ENCODE results near the gene CKS2.

The CKS2 gene

DNA sequence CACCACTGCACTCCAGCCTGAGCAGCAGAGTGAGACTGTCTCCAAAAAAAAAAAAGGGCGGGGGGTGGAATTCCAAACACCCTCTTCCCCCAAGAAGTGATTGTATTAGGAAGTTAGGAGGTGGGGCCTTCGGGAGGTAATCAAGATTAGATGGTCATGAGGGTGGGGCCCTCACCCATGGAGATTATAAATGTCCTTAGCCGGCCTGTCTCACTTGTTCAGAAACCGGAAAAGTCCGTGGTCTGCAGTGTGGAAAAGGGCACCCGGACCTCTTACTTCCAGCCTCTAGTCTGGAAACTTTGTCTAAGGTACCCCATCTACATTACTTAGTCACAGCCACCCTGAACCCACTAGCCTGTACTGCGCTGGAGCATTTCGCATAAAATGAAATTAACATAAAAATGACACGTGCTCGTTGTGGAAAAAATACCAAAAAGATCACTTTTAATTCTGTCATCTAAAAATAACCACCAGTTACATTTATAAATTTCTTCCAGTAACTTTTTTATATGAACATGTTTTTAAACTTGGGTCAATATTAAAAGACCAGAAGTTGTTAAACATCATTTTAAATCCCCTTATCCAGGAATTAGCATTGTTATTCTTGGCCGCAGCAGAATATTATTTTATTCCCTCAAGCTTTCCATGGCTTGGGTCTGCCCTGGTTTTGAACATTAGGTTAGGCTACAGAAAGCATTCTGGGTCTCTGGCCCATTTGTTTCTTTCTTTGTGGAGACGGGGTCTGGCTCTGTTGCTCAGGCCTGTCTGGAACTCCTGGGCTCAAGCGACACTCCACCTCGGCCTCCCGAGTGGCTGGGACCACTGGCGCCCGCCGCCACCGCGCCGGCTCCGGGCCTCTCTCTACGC is 1.2 kb upstream of the CKS2 start:
- ChIA-PET CTCF (interaction anchor here (0.8 to 0.9 kb wide), 2 partner anchors 8 to 9 kb away, joined by 3 read pairs; partner anchors contain the start of gene SECISBP2), POLR2A (no interaction called here)
- no peak for DNase-seq (ENCODE audit: low read depth, low spot score)

GRCh38 chr9:89311346-89312221 is 589 bp downstream of the CKS2 start:
- ChIA-PET POLR2A (interaction anchor here (1.4 kb wide), 1 partner anchor 157 kb away, joined by 4 read pairs; no protein-coding TSS in a partner anchor), CTCF (interaction anchor here (2.7 kb wide), 1 partner anchor 237 kb away, joined by 6 read pairs; no protein-coding TSS in a partner anchor)
- TF ChIP-seq, protein P1, sequence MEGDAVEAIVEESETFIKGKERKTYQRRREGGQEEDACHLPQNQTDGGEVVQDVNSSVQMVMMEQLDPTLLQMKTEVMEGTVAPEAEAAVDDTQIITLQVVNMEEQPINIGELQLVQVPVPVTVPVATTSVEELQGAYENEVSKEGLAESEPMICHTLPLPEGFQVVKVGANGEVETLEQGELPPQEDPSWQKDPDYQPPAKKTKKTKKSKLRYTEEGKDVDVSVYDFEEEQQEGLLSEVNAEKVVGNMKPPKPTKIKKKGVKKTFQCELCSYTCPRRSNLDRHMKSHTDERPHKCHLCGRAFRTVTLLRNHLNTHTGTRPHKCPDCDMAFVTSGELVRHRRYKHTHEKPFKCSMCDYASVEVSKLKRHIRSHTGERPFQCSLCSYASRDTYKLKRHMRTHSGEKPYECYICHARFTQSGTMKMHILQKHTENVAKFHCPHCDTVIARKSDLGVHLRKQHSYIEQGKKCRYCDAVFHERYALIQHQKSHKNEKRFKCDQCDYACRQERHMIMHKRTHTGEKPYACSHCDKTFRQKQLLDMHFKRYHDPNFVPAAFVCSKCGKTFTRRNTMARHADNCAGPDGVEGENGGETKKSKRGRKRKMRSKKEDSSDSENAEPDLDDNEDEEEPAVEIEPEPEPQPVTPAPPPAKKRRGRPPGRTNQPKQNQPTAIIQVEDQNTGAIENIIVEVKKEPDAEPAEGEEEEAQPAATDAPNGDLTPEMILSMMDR (IDR thresholded peaks at IDR 0.05; ENCODE audit: insufficient read depth, low read length, missing control alignments) = no peak
- H3K4me3 ChIP-seq (ENCODE audit: low read depth, low read length) = peak overlapping the region; percentile 72
- DNase-seq (ENCODE audit: low read depth, low spot score) = no peak

More for the DNA sequence above, 1.2 kb upstream of the CKS2 start:
- H3K4me3 ChIP-seq (ENCODE audit: low read depth, low read length) = peak overlapping the region; percentile 76
- TF ChIP-seq, protein P1 (IDR thresholded peaks at IDR 0.05; ENCODE audit: insufficient read depth, low read length, missing control alignments) = no peak

- TF ChIP-seq, protein P1 (IDR thresholded peaks at IDR 0.05; ENCODE audit: insufficient read depth, low read length, missing control alignments) = no peak
- CTCF ChIA-PET = interaction anchor here (2.7 kb wide), 1 partner anchor 236 kb away, joined by 6 read pairs; no protein-coding TSS in a partner anchor
- POLR2A ChIA-PET = interaction anchor here (1.4 kb wide), 1 partner anchor 158 kb away, joined by 4 read pairs; no protein-coding TSS in a partner anchor
- DNase-seq (ENCODE audit: low read depth, low spot score) = no peak
- peak overlapping the region; percentile 72 for H3K4me3 ChIP-seq (ENCODE audit: low read depth, low read length)
These were observed 1.2 kb downstream of the CKS2 start for GRCh38 chr9:89312222-89312571.

DNA sequence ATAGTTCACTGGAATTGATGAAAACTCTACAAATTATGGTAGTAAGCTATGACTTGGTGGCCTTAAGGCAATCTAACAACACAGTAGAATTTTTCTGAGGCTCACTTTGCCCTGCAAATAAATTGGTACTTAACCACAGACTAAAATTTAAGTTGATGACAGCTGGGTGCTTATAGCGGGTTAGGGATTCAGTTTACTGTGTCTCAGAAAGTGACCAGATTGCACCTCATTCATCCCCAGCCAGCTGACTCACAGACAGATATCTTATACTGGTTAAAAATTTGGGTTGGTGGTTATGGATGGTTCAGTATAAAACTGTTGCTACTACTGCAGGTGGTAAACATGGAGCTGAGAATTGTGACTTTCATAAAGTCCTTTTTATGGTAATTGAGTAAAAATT is 2.8 kb downstream of the CKS2 start:
- ChIA-PET CTCF (interaction anchor here (1.3 to 2.7 kb wide), 2 partner anchors 11 to 235 kb away, joined by 4 to 6 read pairs; no protein-coding TSS in a partner anchor), POLR2A (no interaction called here)
- peak overlapping the region; percentile 72 for H3K4me3 ChIP-seq (ENCODE audit: low read depth, low read length)
- no peak for DNase-seq (ENCODE audit: low read depth, low spot score)
- TF ChIP-seq, protein P1 (IDR thresholded peaks at IDR 0.05; ENCODE audit: insufficient read depth, low read length, missing control alignments) = no peak

- DNase-seq (ENCODE audit: low read depth, low spot score) = no peak
- no peak overlapping the region for H3K4me3 ChIP-seq (ENCODE audit: low read depth, low read length)
- TF ChIP-seq, protein P1 (IDR thresholded peaks at IDR 0.05; ENCODE audit: insufficient read depth, low read length, missing control alignments) = no peak
- CTCF ChIA-PET = interaction anchor here (1.3 kb wide), 1 partner anchor 10 kb away, joined by 4 read pairs; no protein-coding TSS in a partner anchor
- POLR2A ChIA-PET = no interaction called here
These were observed 4.0 kb downstream of the CKS2 start for GRCh38 chr9:89314955-89315354.

All from AG04449 (cell line).